NCI-H187 (cell line): ENCODE data around the gene ZNF586.
"Not testable (repeated sequence)": the region's sequence is repeated elsewhere in the genome, so short reads cannot be mapped to it uniquely, and the experiment has no call there.

Experiments used
- DNase-seq, 2 experiments: peaks; one replicate each; lab custom pipeline; 2025; lab: John Stamatoyannopoulos, UW

Gene ZNF586

GRCh38 chr19:57796580-57796979 lies 27.1 kb downstream of the ZNF586 start:
- not testable (repeated sequence) for DNase-seq

DNA sequence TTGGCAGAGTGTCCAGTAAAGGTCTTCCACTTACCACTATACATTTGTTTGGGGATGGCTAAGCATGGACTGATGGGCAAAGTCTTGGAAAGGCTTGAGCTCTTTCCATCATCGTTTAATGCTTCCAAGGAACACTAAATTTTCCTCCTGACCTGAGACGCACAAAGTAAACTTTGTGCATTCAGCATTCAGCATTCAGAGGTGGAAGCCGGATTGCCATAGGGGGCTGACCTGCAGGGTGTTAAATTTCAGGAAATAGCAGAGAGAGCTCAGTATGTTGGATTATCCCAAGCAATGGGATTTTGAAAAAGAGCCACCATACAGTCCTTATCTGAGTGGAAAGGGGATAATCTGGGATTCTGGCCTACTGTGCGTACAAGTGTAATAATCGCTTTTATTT lies 31.2 kb downstream of the ZNF586 start:
- DNase-seq: no peak

- DNase-seq: no peak
Observed at GRCh38 chr19:57802269-57802668, 32.8 kb downstream of the ZNF586 start.

DNA sequence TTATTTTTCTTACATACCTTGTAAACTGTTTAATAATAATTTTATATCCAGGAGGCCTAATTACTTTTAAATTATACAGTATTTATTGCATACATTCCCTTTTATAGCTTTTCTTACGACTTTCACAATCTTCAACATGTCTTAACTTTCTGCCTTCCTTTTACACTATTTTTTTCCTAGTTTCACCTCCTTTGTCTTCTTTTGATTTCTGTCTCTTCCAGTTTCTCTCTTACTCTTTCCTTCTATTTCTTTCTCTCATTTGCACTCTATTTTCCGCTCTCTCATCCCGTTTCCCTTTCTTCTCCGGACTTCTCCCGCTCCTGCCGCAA lies 33.8 kb downstream of the ZNF586 start:
- DNase-seq: no peak

GRCh38 chr19:57803594-57804325 lies 34.3 kb downstream of the ZNF586 start:
- no peak for DNase-seq

DNA sequence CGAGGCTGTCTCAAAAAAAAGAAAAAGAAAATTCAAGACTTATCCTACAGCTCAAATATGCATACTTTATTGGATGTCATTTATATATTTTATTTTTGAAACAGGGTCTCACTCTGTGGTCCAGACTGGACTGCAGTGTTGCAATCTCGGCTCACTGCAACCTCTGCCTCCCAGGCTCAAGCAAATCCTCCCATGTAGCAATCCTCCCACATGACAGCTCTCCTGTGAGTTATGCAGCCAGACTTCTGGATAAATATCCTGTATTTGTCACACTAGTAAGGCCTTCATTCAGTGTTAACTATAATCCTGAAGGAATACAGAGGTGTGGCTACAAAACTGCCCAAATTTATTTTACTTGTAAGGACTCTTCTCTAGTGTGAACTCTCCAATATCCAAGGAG lies 38.1 kb downstream of the ZNF586 start:
- DNase-seq: no peak

- not testable (repeated sequence) for DNase-seq
Observed at GRCh38 chr19:57810410-57811295, 41.2 kb downstream of the ZNF586 start.

GRCh38 chr19:57812226-57812625 lies 42.8 kb downstream of the ZNF586 start:
- no peak for DNase-seq

GRCh38 chr19:57812975-57813820 lies 43.7 kb downstream of the ZNF586 start:
- not testable (repeated sequence) for DNase-seq

- no peak for DNase-seq
Observed at GRCh38 chr19:57813919-57814504, 44.5 kb downstream of the ZNF586 start.

DNA sequence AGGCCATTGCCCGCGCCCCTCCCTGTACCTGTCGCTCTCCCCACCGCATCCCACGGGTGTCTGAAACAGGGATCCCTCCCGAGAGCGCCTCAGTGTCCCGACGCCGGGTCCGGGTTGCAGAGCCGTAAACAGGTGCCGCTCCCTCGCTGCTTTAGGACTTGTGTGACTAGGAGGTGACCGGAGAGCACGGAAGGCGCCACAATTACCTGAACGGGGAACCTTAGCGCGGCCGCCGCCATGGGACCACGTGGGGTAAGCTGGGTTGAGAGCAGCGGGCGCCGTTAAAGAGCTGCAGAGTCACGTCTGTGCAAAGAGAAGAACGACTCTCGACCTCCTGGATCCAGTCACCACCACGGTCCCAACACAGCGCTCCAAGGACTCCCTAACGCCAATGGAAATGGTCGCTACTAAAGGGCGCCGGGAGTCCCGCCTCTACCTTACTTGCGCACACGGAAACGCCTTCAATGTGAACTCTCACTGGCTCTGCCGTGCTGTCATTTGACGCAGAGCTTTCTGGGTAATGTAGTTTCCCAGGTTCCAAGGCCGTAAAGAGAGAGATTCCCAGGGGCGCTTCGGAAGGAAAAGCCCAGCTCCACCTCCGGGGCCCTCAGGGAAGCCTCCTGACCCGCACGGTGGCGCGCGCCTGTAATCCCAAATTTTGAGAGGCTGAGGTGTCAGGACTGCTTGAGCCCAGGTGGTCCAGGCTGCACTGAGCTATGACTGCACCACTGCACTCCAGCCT lies 45.2 kb downstream of the ZNF586 start, which contains the start of gene ZNF552:
ZNF552 (minus strand) TSS at position 409 of the 742 bp plus-strand sequence; CDS start at position 239, 170 bp downstream.
- DNase-seq: peak; percentile 71 to 87

DNA sequence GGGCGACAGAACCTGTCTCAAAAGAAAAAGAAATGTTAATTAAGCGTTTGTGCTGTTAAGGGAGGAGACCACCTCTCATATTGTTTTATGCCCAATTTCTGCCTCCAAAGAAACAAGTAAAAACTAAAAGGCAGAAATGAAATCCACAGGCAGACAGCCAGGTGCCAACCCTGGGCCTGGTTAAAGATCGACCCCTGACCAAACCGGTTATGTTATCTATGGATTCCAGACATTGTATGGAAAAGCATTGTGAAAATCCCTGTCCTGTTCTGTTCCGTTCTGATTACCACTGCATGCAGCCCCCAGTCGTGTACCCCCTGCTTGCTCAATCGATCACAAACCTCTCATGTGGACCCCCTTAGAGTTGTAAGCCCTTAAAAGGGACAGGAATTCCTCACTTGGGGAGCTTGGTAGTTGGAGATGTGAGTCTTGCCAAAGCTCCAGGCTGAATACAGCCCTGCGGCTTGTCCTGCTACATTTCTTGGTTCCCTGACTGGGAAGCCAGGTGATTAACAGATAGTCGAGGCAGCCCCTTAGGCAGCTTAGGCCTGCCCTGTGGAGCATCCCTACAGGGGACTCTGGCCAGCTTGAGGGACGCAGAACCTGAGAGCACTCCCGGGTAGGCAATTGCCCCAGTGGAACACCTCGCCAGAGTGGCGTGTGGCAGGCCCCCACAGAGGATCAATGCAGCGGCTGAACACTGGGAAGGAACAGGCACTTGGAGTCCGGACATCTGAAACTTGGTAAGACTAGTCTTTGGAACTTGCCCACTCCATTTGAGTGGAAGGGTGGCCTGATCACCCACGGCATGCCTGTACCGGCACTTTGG lies 46.0 kb downstream of the ZNF586 start:
- no peak for DNase-seq

DNA sequence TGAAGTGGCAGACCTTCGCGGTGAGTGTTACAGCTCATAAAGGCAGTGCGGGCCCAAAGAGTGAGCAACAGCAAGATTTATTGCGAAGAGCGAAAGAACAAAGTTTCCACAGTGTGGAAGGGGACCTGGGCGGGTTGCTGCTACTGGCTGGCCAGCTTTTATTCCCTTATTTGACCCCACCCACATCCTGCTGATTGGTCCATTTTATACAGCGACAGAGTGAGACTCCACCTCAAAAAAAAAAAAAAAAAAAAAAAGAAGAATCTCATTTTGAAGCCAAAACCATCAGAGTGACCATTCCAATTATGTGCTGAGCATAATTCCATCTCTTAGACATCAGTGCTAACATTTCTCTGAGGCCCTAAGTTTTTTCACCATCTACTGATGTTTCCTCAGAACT lies 47.2 kb downstream of the ZNF586 start:
- DNase-seq: no peak

- no peak for DNase-seq
Observed at GRCh38 chr19:57817976-57818375, 48.5 kb downstream of the ZNF586 start.

DNA sequence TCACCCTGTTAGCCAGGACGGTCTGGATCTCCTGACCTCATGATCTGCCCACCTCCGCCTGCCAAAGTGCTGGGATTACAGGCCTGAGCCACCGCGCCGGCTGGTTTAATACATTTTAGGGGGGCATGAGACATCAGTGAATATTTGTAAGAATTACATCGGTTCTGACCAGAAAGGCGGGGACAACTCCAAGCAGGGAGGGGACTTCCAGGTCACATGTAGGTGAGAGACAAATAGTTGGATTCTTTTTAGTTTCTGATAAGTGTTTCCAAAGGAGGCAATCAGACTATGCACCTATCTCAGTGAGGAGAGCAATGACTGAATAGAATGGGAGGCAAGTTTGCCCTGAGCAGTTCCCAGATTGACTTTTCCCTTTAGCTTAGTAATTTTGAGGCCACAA lies 48.9 kb downstream of the ZNF586 start:
- DNase-seq: no peak

DNA sequence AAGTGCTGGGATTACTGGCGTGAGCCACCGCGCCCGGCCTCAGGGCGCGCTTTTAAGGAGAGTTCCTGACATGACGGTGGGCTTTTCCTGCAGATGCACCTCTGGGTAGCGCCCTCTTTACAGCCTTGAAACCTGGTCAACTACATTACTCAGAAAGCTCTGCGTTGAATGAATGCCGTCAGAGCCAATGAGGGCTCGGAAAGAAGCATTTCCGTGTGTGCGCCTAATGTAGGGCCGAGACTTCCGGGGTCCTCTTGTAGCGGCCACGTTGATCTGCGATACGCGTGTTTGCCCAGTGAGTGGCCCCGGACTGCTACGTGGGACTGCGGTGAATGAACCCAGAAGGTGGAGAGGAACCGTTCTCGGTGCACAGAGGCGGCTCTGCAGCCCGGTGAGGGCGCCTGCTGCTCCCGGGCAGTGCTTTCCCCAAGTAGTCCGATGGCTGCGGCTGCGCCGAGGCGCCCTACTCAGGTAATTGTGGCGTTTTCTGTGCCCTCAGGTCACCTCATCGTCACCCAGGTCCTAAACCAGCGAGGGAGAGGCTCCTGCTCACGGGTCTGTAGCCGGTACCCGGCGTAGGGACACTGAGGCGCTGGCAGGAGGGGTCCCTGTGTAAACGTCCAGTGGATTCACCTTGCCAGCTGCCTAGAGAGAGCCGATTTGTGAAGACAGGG lies 50.1 kb downstream of the ZNF586 start:
- DNase-seq: peak; percentile 41 to 58

DNA sequence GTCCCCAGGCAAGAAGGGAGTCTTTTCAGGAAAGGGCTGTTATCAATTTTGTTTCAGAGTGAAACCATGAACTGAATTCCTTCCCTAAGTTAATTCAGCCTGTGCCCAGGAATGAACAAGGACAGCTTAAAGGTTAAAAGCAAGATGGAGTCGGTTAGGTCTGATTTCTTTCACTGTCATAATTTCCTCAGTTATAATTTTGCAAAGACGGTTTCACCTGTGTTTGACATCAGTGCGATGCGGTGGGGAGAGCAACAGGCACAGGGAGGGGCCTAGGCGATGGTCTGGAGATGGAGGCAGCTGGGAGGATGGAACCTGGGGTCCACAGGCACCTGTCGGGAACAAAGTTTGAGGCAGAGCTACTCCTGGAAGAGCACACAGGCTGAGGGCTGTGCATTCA lies 51.1 kb downstream of the ZNF586 start:
- no peak for DNase-seq

DNA sequence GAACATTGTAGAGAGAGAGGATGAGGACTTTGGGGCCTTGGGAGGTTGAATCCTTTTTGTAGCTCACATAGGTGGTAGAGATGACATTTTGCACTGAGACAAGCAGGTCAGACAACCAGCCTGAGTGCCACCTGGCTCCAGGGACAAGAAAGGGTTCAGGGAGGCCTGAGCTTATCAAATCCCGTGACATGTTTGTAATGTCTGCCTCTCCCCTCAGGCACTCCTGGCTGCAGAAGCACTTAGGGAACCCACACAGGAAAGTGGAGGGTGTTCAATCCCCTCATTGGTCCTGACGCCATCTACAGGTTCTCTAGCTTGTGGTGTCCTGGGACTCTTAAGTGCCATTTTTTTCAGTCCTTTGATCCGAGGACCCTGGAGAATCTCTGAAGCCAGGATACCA lies 51.6 kb downstream of the ZNF586 start:
- not testable (repeated sequence) for DNase-seq

- DNase-seq: not testable (repeated sequence)
Observed at GRCh38 chr19:57821501-57821900, 52.0 kb downstream of the ZNF586 start.

GRCh38 chr19:57823155-57823554 lies 53.7 kb downstream of the ZNF586 start:
- not testable (repeated sequence) for DNase-seq
